ENCODE measurements around the gene LPP.

Gene LPP

GRCh38 chr3:188320757-188321156, 166.8 kb downstream of the LPP start:
- CTCF ChIA-PET, result interaction anchor here (0.6 kb wide), 1 partner anchor 243 kb away, joined by 3 read pairs; no protein-coding TSS in a partner anchor
- TF ChIP-seq CTCF (conservative IDR thresholded peaks at IDR 0.05; ENCODE audit: low read depth), result no peak
- POLR2A ChIA-PET (ENCODE audit: low non-redundant PET), result no interaction called here
- no peak for DNase-seq (ENCODE audit: low spot score)
- H3K27ac ChIP-seq, result no peak overlapping the region

- POLR2A ChIA-PET (ENCODE audit: low non-redundant PET), result no interaction called here
- DNase-seq (ENCODE audit: low spot score), result no peak
- H3K27ac ChIP-seq, result no peak overlapping the region
- no peak for TF ChIP-seq CTCF (conservative IDR thresholded peaks at IDR 0.05; ENCODE audit: low read depth)
- CTCF ChIA-PET, result no interaction called here
Measured at GRCh38 chr3:188321258-188321657, 167.3 kb downstream of the LPP start.

GRCh38 chr3:188322135-188322887, 168.4 kb downstream of the LPP start:
- CTCF ChIA-PET, result no interaction called here
- POLR2A ChIA-PET (ENCODE audit: low non-redundant PET), result no interaction called here
- no peak for TF ChIP-seq CTCF (conservative IDR thresholded peaks at IDR 0.05; ENCODE audit: low read depth)
- DNase-seq (ENCODE audit: low spot score), result no peak
- no peak overlapping the region for H3K27ac ChIP-seq

- H3K27ac ChIP-seq, result no peak overlapping the region
- no peak for TF ChIP-seq CTCF (conservative IDR thresholded peaks at IDR 0.05; ENCODE audit: low read depth)
- no peak for DNase-seq (ENCODE audit: low spot score)
- POLR2A ChIA-PET (ENCODE audit: low non-redundant PET), result no interaction called here
- CTCF ChIA-PET, result interaction anchor here (0.6 kb wide), 1 partner anchor 625 kb away, joined by 7 read pairs; no protein-coding TSS in a partner anchor
Measured at GRCh38 chr3:188323067-188323842, 169.3 kb downstream of the LPP start.

- POLR2A ChIA-PET (ENCODE audit: low non-redundant PET), result no interaction called here
- TF ChIP-seq CTCF (conservative IDR thresholded peaks at IDR 0.05; ENCODE audit: low read depth), result no peak
- no peak overlapping the region for H3K27ac ChIP-seq
- CTCF ChIA-PET, result interaction anchor here (0.6 kb wide), 1 partner anchor 36 kb away, joined by 3 read pairs; no protein-coding TSS in a partner anchor
- no peak for DNase-seq (ENCODE audit: low spot score)
Measured at GRCh38 chr3:188326111-188326510, 172.2 kb downstream of the LPP start.

GRCh38 chr3:188326968-188327367, 173.0 kb downstream of the LPP start:
- no peak for DNase-seq (ENCODE audit: low spot score)
- no peak for TF ChIP-seq CTCF (conservative IDR thresholded peaks at IDR 0.05; ENCODE audit: low read depth)
- H3K27ac ChIP-seq, result no peak overlapping the region
- ChIA-PET POLR2A (ENCODE audit: low non-redundant PET) (no interaction called here), CTCF (interaction anchor here (0.5 kb wide), 1 partner anchor 70 kb away, joined by 3 read pairs; no protein-coding TSS in a partner anchor)
